HepG2 (cell line): Measurements from ENCODE around the gene RIOK2. TPM values are rescaled to one million over a fixed set of nuclear protein-coding genes. Genes with fewer than 3 reads are reported as not detected.

Source experiments
- CCDC6 ChIP-seq: sonication (generic); formaldehyde crosslinking; IDR thresholded peaks from 2 replicates; pipeline ENCODE4 v1.8.1; 2022; ENCODE audit warnings: mild to moderate bottlenecking, missing genetic modification reagents, moderate library complexity
- FIP1L1 ChIP-seq: fragments of 200-400 bp; formaldehyde crosslinking; IDR thresholded peaks from 2 replicates; pipeline ENCODE4 v1.6.1; 2018; ENCODE audit warnings: low read depth, mild to moderate bottlenecking, low read length, moderate library complexity, borderline replicate concordance; ENCODE audit not compliant: insufficient read depth
- NBN ChIP-seq: fragments of 450-650 bp; conservative IDR thresholded peaks from 2 replicates; pipeline ENCODE4 v1.6.1; 2017
- NFE2L2 ChIP-seq: fragments of 150-350 bp; IDR thresholded peaks from 2 replicates; pipeline ENCODE4 v1.6.1; 2014; ENCODE audit warnings: low read length
- NFKBIZ ChIP-seq: IDR thresholded peaks from 2 replicates; pipeline ENCODE4 v1.6.1; 2018; ENCODE audit warnings: missing genetic modification reagents, missing compliant biosample characterization
- RCOR2 ChIP-seq: IDR thresholded peaks from 2 replicates; pipeline ENCODE4 v1.6.1; 2016; ENCODE audit warnings: missing biosample characterization, missing genetic modification reagents
- SIN3A ChIP-seq: IDR thresholded peaks from 2 replicates; pipeline ENCODE4 v1.6.1; 2011; ENCODE audit warnings: low read depth, mild to moderate bottlenecking, control low read depth, low read length, borderline replicate concordance
- ZNF10 ChIP-seq: sonication (generic); formaldehyde crosslinking; IDR thresholded peaks from 2 replicates; pipeline ENCODE4 v1.4.0; 2020; ENCODE audit warnings: mild to moderate bottlenecking, low read depth, missing genetic modification reagents, borderline replicate concordance
- ZNF205 ChIP-seq: IDR thresholded peaks from 2 replicates; pipeline ENCODE4 v1.6.1; 2018; ENCODE audit warnings: missing biosample characterization, missing genetic modification reagents
- ZNF260 ChIP-seq: sonication (generic); formaldehyde crosslinking; IDR thresholded peaks from 2 replicates; pipeline ENCODE4 v1.4.0; 2020; ENCODE audit warnings: missing genetic modification reagents, low read depth, mild to moderate bottlenecking, borderline replicate concordance
- ZNF274 ChIP-seq: sonication (generic); formaldehyde crosslinking; IDR thresholded peaks from 2 replicates; pipeline ENCODE4 v1.5.1; 2020; ENCODE audit warnings: mild to moderate bottlenecking, missing genetic modification reagents
- ZNF564 ChIP-seq: sonication (generic); formaldehyde crosslinking; IDR thresholded peaks from 2 replicates; pipeline ENCODE4 v1.8.1; 2023; ENCODE audit warnings: mild to moderate bottlenecking, missing genetic modification reagents
- polyA plus RNA-seq, 8 experiments: library from polyadenylated mRNA; depleted of rRNA in 3 of 8; stranded (reverse) in 7 of 8; unstranded in 1 of 8; fragments of >200 nt; fragmentation: Illumina TruSeq in 4 of 8; extraction: Trizol in 4 of 8; gene quantifications; 2 replicates each; pipeline versions ENCODE4 v1.2.1 to v1.2.3, GENCODE V29; 2011 to 2016; ENCODE audit warnings: low read depth in 4 of 8, missing spikeins in 1 of 8, mixed read lengths in 1 of 8; ENCODE audit not compliant: insufficient read depth in 1 of 8
- total RNA-seq, 5 experiments: library from RNA; depleted of rRNA; stranded (reverse); fragments of >200 nt; fragmentation: Illumina TruSeq; extraction: Trizol; gene quantifications; 2 replicates each; pipeline ENCODE4 v1.2.3, GENCODE V29; 2016; ENCODE audit warnings: low read depth in 1 of 5
- TF ChIP-seq, protein P1 (sequence below), 2 experiments: fragments of 450-650 bp in 1 of 2; sonication (generic) in 1 of 2; formaldehyde crosslinking; IDR thresholded peaks; 2 replicates each; pipeline versions ENCODE4 v1.5.0 to v1.8.0; 2020 to 2022; ENCODE audit warnings: mild to moderate bottlenecking in 1 of 2, missing genetic modification reagents in 1 of 2
- TF ChIP-seq, protein P2 (sequence below): sonication (generic); formaldehyde crosslinking; IDR thresholded peaks from 2 replicates; pipeline ENCODE4 v1.5.0; 2020; ENCODE audit warnings: missing genetic modification reagents
- TF ChIP-seq, protein P3 (sequence below), 2 experiments: sonication (generic) in 1 of 2; formaldehyde crosslinking in 1 of 2; IDR thresholded peaks; 2 replicates each; pipeline versions ENCODE4 v1.6.1 to v1.9.0; 2014 to 2022; ENCODE audit warnings: antibody characterized with exemption in 1 of 2, borderline replicate concordance in 1 of 2, inconsistent platforms in 1 of 2, low read depth in 1 of 2, missing genetic modification reagents in 1 of 2
- TF ChIP-seq, protein P4 (sequence below): sonication (generic); formaldehyde crosslinking; IDR thresholded peaks from 2 replicates; pipeline ENCODE4 v1.4.0; 2020; ENCODE audit warnings: mild to moderate bottlenecking, missing genetic modification reagents

RIOK2 gene
- total and polyA plus RNA-seq, 2 of the 13 experiments (the other 11 are each of a cell fraction or from before 2014, with no cell fraction given) = 8.1 to 46.6 TPM

DNA sequence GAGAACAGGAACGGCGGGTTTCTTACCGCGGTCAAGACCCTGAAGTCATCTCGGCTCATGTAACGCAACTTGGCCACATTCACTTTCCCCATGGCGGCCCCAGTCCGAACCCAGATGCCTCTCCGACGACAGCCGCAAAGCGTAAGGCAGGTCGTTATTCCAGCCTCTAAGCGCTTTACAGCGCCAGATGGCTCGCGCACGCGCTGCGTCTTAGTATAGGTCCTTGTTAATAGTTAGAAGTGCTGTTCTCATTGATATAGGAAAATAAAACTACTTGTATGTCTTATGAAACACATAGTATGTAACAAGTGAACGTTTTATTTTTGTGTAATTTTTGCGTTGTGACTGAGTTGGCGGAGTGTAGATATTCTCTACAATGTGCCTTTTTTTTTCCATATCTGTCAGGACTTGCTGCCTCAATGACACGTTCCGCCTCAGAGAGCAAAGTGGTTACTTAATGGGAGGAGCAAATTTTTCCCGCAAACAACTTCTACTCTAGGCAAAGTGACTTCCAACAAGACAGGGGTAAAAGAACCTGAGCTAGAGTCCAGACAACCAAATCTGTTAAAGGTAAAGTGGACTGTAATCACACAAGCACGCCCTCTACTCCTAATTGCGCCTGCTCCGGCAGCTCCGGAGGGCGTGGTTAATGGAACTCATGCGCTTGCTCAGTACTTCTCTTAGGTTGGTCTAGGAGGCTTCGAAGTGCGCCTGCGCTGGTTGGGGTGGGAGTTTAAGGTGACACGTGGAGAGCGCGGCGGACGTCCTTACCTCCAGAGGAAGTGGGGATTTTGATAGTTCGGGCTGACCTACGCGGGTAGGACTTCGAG, at the start of gene RIOK2 (continued):
- TF ChIP-seq, protein P1, sequence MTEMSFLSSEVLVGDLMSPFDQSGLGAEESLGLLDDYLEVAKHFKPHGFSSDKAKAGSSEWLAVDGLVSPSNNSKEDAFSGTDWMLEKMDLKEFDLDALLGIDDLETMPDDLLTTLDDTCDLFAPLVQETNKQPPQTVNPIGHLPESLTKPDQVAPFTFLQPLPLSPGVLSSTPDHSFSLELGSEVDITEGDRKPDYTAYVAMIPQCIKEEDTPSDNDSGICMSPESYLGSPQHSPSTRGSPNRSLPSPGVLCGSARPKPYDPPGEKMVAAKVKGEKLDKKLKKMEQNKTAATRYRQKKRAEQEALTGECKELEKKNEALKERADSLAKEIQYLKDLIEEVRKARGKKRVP (CRISPR knock-in tag; IDR thresholded peaks at IDR 0.05) = 0 out of 4 replicates have a peak, but pooled peaks of 1 of the 2 experiments have one; percentile 44
- TF ChIP-seq ZNF564 (CRISPR knock-in tag) (peak; percentile 21; the same call in 1 of the 2 replicates), CCDC6 (CRISPR knock-in tag) (no peak; the same call in 1 of the 2 replicates), RCOR2 (0 out of 2 replicates have a peak, but pooled peaks have one; percentile 24), ZNF260 (no peak), ZNF205 (CRISPR knock-in tag) (peak; percentile 68; the same call in 1 of the 2 replicates), NFE2L2 (no peak), ZNF10 (CRISPR knock-in tag) (no peak), ZNF274 (peak; percentile 83; the same call in 1 of the 2 replicates), NFKBIZ (CRISPR knock-in tag) (peak; percentile 85; the same call in 1 of the 2 replicates), NBN (no peak), SIN3A (0 out of 2 replicates have a peak, but pooled peaks have one; percentile 41), FIP1L1 (no peak)
- TF ChIP-seq, protein P2, sequence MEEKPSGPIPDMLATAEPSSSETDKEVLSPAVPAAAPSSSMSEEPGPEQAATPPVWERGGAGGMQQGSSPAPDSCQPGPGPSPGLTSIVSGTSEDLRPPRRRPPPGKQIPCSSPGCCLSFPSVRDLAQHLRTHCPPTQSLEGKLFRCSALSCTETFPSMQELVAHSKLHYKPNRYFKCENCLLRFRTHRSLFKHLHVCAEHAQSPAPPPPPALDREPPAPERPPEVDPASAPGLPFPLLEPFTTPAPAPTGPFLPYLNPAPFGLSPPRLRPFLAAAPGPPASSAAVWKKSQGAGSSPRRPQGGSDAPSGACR (CRISPR knock-in tag) = 0 out of 2 replicates have a peak, but pooled peaks have one; percentile 7
- TF ChIP-seq, protein P3, sequence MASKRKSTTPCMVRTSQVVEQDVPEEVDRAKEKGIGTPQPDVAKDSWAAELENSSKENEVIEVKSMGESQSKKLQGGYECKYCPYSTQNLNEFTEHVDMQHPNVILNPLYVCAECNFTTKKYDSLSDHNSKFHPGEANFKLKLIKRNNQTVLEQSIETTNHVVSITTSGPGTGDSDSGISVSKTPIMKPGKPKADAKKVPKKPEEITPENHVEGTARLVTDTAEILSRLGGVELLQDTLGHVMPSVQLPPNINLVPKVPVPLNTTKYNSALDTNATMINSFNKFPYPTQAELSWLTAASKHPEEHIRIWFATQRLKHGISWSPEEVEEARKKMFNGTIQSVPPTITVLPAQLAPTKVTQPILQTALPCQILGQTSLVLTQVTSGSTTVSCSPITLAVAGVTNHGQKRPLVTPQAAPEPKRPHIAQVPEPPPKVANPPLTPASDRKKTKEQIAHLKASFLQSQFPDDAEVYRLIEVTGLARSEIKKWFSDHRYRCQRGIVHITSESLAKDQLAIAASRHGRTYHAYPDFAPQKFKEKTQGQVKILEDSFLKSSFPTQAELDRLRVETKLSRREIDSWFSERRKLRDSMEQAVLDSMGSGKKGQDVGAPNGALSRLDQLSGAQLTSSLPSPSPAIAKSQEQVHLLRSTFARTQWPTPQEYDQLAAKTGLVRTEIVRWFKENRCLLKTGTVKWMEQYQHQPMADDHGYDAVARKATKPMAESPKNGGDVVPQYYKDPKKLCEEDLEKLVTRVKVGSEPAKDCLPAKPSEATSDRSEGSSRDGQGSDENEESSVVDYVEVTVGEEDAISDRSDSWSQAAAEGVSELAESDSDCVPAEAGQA (IDR thresholded peaks at IDR 0.05; ENCODE audit: low read depth) = 0 out of 2 replicates have a peak, but pooled peaks have one; percentile 25
- TF ChIP-seq, protein P3 (CRISPR knock-in tag; IDR thresholded peaks at IDR 0.05; ENCODE audit: borderline replicate concordance) = no peak
- TF ChIP-seq, protein P4, sequence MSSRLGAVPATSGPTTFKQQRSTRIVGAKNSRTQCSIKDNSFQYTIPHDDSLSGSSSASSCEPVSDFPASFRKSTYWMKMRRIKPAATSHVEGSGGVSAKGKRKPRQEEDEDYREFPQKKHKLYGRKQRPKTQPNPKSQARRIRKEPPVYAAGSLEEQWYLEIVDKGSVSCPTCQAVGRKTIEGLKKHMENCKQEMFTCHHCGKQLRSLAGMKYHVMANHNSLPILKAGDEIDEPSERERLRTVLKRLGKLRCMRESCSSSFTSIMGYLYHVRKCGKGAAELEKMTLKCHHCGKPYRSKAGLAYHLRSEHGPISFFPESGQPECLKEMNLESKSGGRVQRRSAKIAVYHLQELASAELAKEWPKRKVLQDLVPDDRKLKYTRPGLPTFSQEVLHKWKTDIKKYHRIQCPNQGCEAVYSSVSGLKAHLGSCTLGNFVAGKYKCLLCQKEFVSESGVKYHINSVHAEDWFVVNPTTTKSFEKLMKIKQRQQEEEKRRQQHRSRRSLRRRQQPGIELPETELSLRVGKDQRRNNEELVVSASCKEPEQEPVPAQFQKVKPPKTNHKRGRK (CRISPR knock-in tag) = no peak
